WTC11 (cell line): ENCODE measurements around the gene HCFC1. TPM values are rescaled to one million over a fixed set of nuclear protein-coding genes. Genes with fewer than 3 reads are reported as not detected.
A peak's percentile ranks its signal among the peaks of the same experiment; 100 is the strongest.

ENCODE experiments used
- ATAC-seq: fragments of 200-7000 bp; cut with Tn5 transposase; 2 replicates; pipeline ENCODE4 v1.10.0; 2021; ENCODE audit warnings: mild to moderate bottlenecking, moderate library complexity
- CTCF ChIA-PET: fragments of 300-600 bp; sonication (Branson Sonifier 250); formaldehyde crosslinking; loops from one replicate; lab custom pipeline; 2021; ENCODE audit warnings: antibody characterized with exemption; lab: Charles Lee
- POLR2A ChIA-PET: fragments of 350-600 bp; sonication (Branson Sonifier 250); formaldehyde crosslinking; loops from one replicate; lab custom pipeline; 2021; ENCODE audit warnings: antibody characterized with exemption; lab: Charles Lee
- DNase-seq: peaks from one replicate; pipeline ENCODE4 v3.0.0; 2021; ENCODE audit warnings: low spot score
- H3K27ac Mint-ChIP-seq: 2 replicates; pipeline ENCODE4 v1.8.0; 2021; ENCODE audit warnings: mixed read lengths
- H3K27me3 Mint-ChIP-seq: 2 replicates; pipeline ENCODE4 v1.8.0; 2021; ENCODE audit warnings: low read depth, mild to moderate bottlenecking, moderate library complexity, mixed read lengths
- H3K36me3 Mint-ChIP-seq: 2 replicates; pipeline ENCODE4 v1.8.0; 2021; ENCODE audit warnings: mixed read lengths
- H3K4me1 Mint-ChIP-seq: 2 replicates; pipeline ENCODE4 v1.8.0; 2022; ENCODE audit warnings: mixed read lengths
- H3K4me3 Mint-ChIP-seq: 2 replicates; pipeline ENCODE4 v1.8.0; 2021; ENCODE audit warnings: mild to moderate bottlenecking, moderate library complexity, mixed read lengths
- H3K9me3 Mint-ChIP-seq: 2 replicates; pipeline ENCODE4 v1.8.0; 2021; ENCODE audit warnings: mixed read lengths
- FOXJ3 ChIP-seq: sonication (generic); formaldehyde crosslinking; IDR thresholded peaks from 2 replicates; pipeline ENCODE4 v1.9.0; 2021; ENCODE audit warnings: missing genetic modification reagents, mild to moderate bottlenecking, borderline replicate concordance
- GTF2I ChIP-seq: fragments of 250-450 bp; sonication (Bioruptor Pico); conservative IDR thresholded peaks from 2 replicates; pipeline ENCODE4 v1.4.0; 2021; ENCODE audit warnings: mild to moderate bottlenecking
- PRRX2 ChIP-seq: fragments of 250-450 bp; sonication (Bioruptor Pico); IDR thresholded peaks from 2 replicates; pipeline ENCODE4 v1.8.0; 2021; ENCODE audit warnings: mild to moderate bottlenecking
- ZNF671 ChIP-seq: fragments of 250-450 bp; sonication (Bioruptor Pico); IDR thresholded peaks from 2 replicates; pipeline ENCODE4 v1.8.0; 2021; ENCODE audit warnings: mild to moderate bottlenecking
- total RNA-seq: library from RNA; stranded (reverse); gene quantifications from 3 replicates; pipeline ENCODE4 v1.2.3, GENCODE V29; 2021
- TF ChIP-seq, protein P1 (sequence below): sonication (generic); formaldehyde crosslinking; IDR thresholded peaks from 2 replicates; pipeline ENCODE4 v1.8.1; 2022; ENCODE audit warnings: mild to moderate bottlenecking, moderate library complexity, missing genetic modification reagents
- TF ChIP-seq, protein P2 (sequence below): sonication (generic); formaldehyde crosslinking; IDR thresholded peaks from 2 replicates; pipeline ENCODE4 v1.8.0; 2022; ENCODE audit warnings: missing genetic modification reagents
- TF ChIP-seq, protein P3 (sequence below): fragments of 250-450 bp; sonication (Bioruptor Pico); IDR thresholded peaks from 2 replicates; pipeline ENCODE4 v1.9.0; 2021; ENCODE audit warnings: mild to moderate bottlenecking
- TF ChIP-seq, protein P4 (sequence below): sonication (generic); formaldehyde crosslinking; conservative IDR thresholded peaks from 2 replicates; pipeline ENCODE4 v1.8.1; 2022; ENCODE audit warnings: mild to moderate bottlenecking, missing genetic modification reagents
- TF ChIP-seq, protein P5 (sequence below): sonication (generic); formaldehyde crosslinking; IDR thresholded peaks from 2 replicates; pipeline ENCODE4 v1.8.1; 2023; ENCODE audit warnings: mild to moderate bottlenecking, missing genetic modification reagents, moderate library complexity
- TF ChIP-seq, protein P6 (sequence below): fragments of 250-450 bp; sonication (Bioruptor Pico); IDR thresholded peaks from 2 replicates; pipeline ENCODE4 v1.8.0; 2021; ENCODE audit warnings: mild to moderate bottlenecking

Gene HCFC1
- total RNA-seq, 1 experiment from 2014 or later: 130 TPM

DNA sequence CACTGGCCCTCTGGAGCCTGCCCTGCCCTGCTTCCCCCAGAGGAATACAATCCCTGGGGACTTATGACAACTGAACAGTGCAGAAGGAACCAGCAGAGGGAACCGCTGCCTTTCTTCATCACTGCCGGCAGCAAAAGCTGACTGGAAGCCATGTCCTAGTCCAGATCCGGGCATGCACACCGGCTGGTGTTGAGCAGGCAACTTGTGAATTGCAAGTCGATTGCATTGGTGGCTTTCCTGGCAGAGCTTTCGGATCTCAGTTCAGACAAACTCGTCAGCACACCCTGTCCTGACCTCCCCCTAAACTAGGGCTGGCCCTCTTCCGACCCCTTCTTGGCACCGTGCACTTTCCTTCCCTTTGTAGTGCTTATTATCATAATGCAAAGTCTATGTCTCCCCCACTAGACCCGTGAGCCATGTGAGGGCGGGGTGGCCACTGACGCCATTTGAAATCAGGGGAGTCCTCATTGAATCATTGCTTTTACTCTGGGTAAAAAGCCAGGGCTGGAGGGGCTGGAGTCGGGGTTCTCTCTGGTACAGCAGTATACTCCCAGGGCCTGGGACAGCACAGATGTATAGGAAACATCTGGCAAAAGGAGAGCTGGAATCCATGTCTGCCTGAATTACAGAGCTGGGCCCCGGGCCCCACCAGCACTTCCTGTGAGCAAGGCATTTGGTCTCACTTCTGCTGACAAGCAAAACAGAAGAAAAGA is 47.3 kb downstream of the HCFC1 start (continued):
- TF ChIP-seq, protein P1, sequence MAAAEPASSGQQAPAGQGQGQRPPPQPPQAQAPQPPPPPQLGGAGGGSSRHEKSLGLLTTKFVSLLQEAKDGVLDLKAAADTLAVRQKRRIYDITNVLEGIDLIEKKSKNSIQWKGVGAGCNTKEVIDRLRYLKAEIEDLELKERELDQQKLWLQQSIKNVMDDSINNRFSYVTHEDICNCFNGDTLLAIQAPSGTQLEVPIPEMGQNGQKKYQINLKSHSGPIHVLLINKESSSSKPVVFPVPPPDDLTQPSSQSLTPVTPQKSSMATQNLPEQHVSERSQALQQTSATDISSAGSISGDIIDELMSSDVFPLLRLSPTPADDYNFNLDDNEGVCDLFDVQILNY (CRISPR knock-in tag): no peak
- TF ChIP-seq, protein P2, sequence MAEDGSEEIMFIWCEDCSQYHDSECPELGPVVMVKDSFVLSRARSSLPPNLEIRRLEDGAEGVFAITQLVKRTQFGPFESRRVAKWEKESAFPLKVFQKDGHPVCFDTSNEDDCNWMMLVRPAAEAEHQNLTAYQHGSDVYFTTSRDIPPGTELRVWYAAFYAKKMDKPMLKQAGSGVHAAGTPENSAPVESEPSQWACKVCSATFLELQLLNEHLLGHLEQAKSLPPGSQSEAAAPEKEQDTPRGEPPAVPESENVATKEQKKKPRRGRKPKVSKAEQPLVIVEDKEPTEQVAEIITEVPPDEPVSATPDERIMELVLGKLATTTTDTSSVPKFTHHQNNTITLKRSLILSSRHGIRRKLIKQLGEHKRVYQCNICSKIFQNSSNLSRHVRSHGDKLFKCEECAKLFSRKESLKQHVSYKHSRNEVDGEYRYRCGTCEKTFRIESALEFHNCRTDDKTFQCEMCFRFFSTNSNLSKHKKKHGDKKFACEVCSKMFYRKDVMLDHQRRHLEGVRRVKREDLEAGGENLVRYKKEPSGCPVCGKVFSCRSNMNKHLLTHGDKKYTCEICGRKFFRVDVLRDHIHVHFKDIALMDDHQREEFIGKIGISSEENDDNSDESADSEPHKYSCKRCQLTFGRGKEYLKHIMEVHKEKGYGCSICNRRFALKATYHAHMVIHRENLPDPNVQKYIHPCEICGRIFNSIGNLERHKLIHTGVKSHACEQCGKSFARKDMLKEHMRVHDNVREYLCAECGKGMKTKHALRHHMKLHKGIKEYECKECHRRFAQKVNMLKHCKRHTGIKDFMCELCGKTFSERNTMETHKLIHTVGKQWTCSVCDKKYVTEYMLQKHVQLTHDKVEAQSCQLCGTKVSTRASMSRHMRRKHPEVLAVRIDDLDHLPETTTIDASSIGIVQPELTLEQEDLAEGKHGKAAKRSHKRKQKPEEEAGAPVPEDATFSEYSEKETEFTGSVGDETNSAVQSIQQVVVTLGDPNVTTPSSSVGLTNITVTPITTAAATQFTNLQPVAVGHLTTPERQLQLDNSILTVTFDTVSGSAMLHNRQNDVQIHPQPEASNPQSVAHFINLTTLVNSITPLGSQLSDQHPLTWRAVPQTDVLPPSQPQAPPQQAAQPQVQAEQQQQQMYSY (CRISPR knock-in tag): no peak
- TF ChIP-seq, protein P3, sequence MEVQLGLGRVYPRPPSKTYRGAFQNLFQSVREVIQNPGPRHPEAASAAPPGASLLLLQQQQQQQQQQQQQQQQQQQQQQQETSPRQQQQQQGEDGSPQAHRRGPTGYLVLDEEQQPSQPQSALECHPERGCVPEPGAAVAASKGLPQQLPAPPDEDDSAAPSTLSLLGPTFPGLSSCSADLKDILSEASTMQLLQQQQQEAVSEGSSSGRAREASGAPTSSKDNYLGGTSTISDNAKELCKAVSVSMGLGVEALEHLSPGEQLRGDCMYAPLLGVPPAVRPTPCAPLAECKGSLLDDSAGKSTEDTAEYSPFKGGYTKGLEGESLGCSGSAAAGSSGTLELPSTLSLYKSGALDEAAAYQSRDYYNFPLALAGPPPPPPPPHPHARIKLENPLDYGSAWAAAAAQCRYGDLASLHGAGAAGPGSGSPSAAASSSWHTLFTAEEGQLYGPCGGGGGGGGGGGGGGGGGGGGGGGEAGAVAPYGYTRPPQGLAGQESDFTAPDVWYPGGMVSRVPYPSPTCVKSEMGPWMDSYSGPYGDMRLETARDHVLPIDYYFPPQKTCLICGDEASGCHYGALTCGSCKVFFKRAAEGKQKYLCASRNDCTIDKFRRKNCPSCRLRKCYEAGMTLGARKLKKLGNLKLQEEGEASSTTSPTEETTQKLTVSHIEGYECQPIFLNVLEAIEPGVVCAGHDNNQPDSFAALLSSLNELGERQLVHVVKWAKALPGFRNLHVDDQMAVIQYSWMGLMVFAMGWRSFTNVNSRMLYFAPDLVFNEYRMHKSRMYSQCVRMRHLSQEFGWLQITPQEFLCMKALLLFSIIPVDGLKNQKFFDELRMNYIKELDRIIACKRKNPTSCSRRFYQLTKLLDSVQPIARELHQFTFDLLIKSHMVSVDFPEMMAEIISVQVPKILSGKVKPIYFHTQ: no peak

DNA sequence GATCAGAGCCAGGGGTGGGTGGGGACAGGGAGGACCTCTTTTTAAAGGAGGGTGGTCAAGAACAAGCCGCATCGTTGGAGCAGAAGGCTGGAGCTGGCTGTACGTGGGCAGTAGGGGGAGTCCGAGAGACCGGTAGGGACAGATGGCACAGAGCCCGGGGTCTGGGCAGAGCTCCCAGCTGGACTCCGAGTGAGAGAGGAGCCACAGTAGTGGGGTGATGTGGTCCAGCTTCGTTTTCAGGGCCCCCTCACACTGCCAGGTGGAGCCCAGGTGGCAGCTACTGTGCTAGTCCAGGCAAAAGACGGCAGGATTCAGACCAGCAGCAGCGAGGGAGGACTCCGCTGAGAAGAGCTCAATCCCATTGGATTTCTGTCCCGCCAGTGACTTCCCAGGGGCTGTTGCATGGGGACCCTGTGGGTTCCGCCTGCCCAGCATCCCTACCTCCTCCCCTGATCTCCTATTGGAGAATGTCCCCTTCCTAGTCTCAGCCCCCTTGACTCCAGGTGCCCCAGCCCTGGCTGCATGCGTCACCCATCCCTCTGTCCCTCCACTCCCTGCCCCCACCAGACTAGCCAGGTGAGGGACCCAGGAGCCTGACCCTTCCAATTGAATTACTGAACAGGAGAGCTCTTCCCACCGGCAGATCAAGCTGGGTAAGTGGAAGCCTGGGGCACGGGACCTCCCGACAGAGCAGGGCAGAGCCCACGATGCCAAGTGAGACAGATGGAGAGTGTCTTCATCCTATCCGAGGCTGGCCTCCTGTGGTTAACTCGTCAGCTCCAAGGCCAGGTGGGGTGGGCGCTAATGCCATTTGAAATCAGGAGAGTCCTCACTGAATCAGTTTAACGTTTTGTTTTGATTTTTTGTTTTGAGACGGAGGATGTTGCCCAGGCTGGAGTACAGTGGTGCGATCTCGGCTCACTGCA is 48.4 kb downstream of the HCFC1 start:
- ATAC-seq (peak; percentile 10; the same call in 1 of the 2 replicates), DNase-seq (no peak)
- Mint-ChIP-seq H3K9me3 (no peaks in the 10 kb centered on the region), H3K36me3 (0 out of 2 replicates have a peak, but pooled peaks cover 7% of the 10 kb centered on the region), H3K27me3 (no peaks in the 10 kb centered on the region), H3K4me3 (no peak overlapping the region), H3K27ac (no peak overlapping the region), H3K4me1 (peaks cover 23% of the 10 kb centered on the region)
- TF ChIP-seq, protein P4, sequence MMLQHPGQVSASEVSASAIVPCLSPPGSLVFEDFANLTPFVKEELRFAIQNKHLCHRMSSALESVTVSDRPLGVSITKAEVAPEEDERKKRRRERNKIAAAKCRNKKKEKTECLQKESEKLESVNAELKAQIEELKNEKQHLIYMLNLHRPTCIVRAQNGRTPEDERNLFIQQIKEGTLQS (CRISPR knock-in tag): no peak
- TF ChIP-seq, protein P5, sequence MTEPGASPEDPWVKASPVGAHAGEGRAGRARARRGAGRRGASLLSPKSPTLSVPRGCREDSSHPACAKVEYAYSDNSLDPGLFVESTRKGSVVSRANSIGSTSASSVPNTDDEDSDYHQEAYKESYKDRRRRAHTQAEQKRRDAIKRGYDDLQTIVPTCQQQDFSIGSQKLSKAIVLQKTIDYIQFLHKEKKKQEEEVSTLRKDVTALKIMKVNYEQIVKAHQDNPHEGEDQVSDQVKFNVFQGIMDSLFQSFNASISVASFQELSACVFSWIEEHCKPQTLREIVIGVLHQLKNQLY: no peak
- TF ChIP-seq, protein P1 (CRISPR knock-in tag): no peak
- TF ChIP-seq GTF2I (no peak), PRRX2 (no peak), FOXJ3 (CRISPR knock-in tag) (no peak), ZNF671 (CRISPR knock-in tag) (no peak)
- TF ChIP-seq, protein P6, sequence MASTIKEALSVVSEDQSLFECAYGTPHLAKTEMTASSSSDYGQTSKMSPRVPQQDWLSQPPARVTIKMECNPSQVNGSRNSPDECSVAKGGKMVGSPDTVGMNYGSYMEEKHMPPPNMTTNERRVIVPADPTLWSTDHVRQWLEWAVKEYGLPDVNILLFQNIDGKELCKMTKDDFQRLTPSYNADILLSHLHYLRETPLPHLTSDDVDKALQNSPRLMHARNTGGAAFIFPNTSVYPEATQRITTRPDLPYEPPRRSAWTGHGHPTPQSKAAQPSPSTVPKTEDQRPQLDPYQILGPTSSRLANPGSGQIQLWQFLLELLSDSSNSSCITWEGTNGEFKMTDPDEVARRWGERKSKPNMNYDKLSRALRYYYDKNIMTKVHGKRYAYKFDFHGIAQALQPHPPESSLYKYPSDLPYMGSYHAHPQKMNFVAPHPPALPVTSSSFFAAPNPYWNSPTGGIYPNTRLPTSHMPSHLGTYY (CRISPR knock-in tag): no peak
- TF ChIP-seq, protein P2 (CRISPR knock-in tag): no peak
- CTCF ChIA-PET: interaction anchor here (0.6 to 6.9 kb wide), 21 partner anchors 11 to 414 kb away, joined by 3 to 116 read pairs (median 5); partner anchors contain the start of genes NAA10 and RENBP
- POLR2A ChIA-PET: interaction anchor here (1.3 kb wide), 1 partner anchor 11 kb away, joined by 3 read pairs; no protein-coding TSS in a partner anchor
